Activated CD4-positive, alpha-beta T cell treated with anti-CD3 and anti-CD28 coated beads for 1 hour (primary cell): ENCODE measurements around the gene CCDC92.

Experiments
- DNase-seq: peaks from one replicate; pipeline ENCODE4 v3.0.0-alpha.2; 2020

CCDC92 gene

DNA sequence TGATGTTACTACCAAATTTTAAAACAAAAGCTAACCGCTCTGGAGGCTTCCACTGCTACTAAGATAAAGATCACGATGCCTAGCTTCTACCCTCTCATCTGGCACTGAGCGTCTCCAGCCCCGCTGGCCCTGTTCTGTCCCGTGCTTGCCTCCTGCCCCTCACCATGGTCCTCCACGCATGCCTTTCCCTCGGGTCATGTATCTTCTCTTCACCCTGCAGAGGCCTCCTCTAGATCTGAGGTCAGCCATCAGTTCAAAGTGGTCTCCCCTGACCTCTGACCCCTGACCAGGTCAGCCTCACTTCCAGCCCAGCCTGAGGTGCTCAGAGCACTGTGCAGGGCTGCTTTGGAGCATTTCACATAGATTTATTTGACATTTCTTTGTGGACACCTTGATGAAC lies 28.7 kb upstream of the CCDC92 start:
- no peak for DNase-seq

DNA sequence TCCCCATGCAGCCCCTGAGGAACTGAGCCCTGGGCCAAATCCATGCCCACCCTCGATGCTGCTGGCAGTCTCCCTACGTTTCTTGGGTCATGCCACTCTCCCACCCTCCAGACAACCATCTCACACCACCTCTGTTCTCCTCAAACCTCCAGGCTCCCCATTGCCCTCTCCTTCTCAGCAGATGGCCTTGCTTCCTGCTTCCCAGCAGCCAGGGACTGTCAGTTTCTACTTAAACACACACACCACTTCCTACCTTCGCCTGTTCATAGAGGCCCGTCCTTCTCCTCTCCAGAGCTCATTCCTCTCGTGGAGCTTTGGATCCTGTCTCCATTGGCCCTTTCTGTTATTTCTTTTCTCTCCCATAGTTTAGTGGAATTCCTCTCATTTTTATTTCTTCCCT lies 27.5 kb upstream of the CCDC92 start:
- DNase-seq = no peak

DNA sequence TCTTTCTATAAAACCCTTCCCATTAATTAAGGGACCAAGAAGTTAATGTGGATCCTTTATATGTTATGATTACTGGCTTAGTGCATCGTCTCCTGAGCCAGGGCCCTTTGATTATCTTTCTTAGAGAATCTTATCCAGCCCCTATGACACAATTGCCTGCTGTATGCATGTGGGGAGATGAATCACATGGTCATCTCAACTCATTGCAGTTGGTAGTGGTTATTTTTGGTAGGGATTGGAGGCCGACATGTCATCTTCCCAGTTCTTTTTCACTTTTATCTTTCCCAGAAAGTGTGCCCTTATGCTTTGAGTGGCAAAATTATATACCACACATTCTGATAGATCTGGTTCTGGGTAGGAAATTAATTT lies 26.3 kb upstream of the CCDC92 start:
- no peak for DNase-seq

DNA sequence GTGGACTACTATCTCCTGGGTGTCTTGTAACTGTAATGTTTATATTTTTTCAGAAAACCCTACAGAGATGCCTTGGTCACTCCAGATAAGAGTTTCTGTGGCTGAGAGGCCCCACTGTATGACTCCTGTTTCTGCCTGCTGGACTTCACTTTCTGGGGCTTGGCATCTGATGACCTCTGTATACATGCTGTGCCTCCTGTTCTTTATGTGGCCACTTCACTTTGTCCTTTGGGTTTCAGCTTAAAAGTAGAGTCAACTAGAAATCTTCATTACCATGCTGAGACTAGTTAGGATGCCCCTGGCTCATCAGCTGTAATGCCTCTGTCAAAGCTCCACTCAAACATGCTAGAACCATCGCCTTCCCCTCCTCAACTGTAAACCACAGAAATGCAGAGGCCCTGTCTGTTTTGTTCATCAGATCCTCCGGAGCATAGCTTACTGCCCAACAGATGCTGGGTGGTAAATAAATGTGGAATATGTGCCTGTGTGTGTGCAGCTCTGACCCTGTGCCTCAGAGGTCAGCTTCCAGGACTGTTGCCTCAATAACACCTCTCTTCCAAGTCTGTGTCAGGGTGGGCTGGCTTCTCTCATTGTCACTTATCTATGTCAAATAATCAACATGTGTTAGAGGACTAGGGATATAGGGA lies 25.8 kb upstream of the CCDC92 start:
- no peak for DNase-seq

DNA sequence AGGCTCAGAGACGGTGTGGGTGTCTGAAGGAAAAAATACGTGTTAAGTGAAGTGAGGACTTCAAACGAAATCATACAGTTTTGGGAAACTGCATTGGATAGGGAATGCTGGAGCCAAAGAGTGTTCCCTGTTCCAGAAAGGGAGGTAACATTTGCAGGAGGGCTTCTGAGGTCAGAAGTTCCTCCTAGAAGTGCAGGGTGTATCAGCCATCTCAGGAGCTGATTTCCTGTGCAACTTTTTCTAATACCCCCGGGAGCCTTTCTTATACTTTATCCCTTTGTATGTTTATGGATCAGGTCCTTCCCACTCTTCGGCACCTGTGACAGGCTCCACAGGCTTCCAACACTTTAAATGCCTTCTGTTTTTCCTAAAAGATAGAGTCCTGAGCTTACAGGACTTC lies 25.3 kb upstream of the CCDC92 start:
- no peak for DNase-seq

DNA sequence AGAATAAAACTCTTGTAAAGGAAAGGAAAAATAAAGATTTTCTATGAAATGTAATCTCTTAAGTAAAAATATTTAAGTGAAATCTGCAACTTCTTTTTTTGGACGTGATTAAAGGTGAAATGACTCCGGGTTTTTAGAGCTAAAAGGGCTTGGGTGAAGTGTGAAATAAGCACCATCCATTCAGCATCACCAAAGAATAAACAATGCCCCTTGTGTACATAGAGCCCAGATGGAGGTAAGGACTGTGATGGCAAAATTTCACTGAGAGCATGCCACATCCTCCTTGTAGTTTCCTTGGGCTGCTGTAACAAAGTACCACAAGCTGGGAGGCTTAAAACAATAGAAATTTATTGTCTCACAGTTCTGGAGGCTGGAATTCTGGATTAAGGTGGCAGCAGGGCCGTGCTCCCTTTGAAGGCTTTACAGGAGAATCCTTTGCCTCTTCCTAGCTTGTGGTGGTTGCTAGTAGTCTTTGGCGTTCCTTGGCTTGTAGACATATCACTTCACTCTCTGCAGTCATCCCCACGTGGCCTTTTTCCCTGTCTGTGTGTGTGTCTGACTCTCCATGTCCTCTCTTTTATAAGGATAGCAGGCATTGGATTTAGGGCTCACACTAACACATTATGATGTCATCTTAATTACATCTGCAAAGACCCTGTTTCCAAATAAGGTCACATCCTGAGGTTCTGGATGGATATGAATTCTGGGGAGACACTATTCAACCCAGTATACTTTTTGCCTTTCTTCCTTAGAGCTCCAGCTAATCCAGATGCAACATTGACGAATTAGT lies 24.6 kb upstream of the CCDC92 start:
- DNase-seq = no peak

DNA sequence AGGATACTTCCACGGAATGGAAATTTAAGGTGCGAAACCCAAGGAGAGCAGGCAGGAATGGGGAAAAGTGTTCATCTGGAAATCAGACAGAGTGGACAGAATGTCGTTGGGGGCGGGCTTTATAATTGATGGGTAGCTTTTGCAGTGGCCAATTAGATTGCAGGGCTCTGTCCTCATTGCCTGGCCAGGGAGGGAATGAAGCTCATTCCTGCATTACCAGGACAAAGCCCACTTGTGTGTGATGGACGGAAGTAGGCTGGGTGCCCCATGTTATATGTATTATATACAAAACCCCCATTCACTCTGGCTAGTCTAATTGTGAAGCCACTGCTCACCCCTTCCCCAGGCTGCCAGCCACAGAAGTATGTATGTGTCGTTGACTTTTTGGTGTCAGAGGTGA lies 23.9 kb upstream of the CCDC92 start:
- DNase-seq = no peak

DNA sequence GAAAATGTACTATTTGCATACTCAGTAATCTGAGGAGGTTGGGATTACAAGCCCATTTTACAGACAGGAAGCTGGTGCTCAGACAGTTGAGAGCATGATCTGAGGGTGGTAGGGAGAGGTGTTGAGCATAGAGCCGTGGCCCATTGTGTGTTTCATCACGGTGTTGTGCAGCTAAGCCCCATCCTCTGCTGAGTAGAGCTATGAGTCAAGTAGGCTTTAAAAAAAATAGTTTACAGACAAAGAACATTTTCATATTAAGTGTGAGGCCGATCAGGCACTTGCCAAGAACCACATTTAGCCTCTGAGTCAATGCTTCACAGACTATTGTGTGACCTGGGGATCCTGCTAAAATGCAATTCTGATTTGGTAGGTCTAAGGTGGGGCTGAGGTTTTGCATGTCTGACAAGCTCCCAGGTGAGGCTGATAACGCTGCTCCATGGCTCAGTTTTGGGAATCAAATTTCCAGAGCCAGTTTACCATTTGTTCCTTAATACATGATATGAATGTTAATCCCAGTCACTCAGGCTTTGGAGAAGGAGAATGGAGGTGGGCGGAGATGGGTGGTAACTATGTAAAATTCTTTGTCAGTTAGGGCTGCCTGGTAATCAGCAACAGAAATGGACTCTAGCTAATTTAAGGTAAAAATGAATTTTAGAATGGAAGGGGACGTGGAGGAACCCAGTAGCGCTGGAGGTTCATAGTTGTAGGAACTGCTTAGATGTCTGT lies 22.6 kb upstream of the CCDC92 start:
- DNase-seq = no peak

DNA sequence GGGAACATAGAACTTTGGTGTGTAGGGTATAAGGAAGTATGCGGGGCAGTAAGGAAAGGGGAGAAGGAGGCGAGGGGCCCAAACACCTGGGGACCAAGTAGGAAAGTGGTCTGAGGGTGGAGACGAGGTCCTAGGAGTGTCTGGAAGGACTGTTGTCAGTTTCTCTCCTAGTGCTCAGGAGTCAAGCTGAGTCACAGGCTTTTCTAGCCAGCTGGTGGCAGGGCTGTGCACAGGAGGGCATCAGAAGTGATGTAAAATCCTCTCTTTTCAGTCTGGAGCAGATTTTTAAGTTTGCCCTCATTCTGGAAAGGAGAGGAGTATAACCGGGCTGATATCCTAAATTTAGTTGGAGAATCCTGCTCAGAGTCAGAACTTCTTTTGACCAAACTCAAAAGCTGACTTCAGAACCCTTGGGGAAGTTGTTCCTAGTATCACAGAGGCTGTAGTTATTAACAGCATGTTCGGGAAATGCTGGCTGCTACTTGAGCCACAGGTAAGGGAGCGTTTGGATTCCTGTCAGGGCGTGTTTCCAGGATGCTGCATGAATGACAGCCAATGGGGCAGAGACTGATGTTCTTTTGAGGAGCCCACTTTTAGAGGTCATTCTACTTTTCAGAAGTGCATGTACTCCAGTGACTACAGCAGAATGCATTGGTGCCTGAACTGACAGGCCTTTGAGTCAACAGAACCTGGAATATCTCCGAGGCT lies 19.6 kb upstream of the CCDC92 start:
- no peak for DNase-seq

DNA sequence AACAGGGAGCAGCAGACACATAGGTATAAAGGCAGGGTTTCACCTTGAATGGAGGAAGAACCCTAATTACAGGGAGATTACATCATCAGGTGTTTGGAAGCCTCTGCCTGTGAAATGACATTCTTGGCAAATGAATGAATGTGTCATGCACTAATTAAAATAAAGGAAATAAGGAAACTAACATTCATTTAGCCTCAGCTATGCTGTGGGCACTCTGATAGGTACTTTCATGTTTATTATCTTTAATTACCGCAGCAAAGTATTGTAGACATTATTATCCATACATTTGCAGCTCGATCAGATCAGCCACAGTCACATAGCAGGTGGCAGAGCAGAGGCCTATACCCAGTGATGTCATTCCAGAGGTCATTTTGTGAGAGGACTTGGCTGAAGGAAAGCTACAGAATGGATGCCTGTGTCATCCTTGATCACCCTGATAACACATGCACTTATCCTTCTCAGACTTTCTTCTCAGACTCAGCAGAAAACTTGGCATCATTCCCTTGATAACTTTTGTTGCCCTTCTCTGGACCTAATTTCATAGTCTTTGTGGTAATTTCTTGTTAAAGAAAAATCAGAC lies 18.8 kb upstream of the CCDC92 start:
- DNase-seq = no peak

DNA sequence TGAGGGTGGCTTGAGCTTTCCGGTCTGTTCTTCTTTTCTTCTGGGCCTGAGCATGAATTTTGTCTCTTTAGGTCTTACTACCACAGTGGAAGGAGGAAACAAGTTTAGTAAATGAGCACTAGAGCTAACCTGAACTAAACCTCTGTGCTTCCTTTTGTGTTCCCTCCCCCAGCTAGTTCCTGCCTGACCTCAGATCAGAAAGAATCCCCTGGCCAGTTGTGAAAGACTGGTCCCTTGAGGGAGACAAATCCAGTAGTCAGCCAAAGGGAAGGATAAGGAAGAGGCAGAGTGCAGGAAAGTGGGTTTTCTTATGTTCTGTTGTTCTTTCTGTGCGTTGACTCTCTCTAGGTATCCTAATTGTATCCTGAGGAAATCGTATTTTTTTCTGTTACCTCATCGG lies 17.9 kb upstream of the CCDC92 start:
- DNase-seq = no peak

DNA sequence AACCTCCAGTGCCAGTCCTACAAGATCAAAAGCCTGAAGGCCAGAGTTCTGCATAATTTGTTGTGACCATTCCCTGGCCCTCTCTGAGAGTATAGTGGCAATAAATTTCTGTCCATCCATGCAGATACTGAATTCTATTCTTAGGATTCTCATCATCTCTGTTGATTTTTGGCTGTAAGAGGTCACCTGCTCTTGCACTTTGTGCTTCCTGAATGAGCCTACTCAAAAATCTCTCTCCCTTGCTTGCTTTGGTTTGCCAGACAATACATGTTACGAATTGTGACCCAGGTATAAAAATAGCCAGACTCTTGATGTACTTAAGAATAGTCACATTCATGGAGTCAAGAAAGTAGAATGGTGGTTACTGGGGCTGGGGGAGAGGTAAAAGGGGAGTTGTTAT lies 17.1 kb upstream of the CCDC92 start:
- DNase-seq = no peak

DNA sequence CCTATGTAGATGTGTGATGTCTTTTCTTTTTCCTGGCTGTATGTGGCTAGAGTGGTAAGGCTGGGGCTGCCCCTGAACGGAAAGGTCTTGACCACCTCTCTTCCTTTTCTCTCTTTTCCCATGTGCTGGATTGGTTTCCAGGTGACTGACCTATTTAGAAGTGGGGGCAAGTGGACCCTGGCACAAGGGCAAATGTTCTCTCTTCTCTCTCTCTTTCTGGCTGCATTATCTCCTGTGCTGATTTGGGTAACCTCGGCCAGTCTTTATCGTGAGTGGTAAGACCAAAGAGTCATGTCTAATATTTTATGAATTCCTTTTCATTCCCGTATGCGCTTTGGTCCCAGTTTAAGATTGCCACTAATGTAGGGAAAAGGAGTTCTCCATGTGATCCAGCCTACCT lies 16.5 kb upstream of the CCDC92 start:
- DNase-seq = no peak

DNA sequence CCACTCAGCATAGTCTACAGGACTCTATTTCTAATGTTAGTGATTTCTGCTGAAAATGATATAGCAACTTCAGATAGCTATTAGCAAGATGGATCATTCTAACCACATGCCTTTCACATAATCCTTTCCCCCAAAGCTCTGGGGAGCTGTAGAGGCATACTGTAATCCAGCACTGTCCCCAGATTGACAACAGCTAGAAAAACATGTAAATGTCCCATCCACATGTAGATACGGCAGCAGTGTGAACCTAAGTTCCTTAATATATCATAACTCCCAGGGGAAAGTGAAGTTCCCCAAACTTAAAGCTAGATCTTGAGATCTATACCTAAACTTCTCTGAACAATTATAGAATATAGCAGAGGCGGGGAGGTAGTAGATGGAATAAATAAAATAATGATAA lies 14.4 kb upstream of the CCDC92 start:
- no peak for DNase-seq

DNA sequence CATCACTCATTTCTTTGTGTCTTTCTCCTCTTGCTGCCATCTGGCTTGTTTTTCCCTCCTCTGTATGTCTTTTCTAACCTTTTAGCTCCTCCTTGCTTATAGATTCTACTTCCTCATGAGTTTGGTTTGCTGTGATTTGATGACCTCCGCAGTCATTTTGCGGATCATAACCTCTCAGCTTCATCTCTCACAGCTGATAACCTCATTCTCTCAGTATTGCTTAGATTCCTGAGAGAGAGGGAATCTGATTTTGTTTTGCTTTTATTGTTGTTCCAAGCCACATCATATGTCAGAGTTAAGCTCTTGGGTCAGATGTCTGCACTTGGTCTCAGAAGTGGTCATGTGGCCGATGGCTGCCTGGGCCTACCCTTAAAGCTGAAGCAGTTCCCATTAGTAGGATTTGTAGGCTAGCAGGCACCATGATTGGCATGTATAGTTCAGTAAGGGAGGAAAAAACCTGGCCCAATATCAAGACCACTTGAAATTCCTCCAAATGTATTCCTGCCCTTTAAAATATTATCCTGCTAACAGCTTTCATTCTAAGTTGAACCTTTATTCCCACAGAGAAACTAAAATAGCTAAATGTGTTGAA lies 13.8 kb upstream of the CCDC92 start:
- DNase-seq = no peak

DNA sequence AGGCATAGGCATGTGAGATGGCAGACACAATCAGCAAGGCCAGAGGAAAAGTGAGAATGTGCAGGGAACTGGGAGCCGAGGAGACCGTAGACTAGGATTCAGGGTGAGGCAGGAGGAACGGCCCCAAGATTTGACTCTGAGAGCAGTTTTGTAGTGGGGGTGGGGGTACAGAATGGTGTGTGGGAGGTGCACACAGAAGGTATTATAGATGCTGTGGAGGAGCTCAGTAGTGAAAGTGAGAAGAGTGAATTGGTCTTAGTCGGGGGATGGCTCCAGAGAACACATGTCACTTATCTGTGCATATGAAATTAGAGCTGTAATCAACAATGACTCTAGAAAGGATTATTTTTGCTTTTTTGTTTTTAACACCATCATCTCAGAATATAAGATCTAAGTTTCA lies 12.3 kb upstream of the CCDC92 start:
- DNase-seq = no peak

DNA sequence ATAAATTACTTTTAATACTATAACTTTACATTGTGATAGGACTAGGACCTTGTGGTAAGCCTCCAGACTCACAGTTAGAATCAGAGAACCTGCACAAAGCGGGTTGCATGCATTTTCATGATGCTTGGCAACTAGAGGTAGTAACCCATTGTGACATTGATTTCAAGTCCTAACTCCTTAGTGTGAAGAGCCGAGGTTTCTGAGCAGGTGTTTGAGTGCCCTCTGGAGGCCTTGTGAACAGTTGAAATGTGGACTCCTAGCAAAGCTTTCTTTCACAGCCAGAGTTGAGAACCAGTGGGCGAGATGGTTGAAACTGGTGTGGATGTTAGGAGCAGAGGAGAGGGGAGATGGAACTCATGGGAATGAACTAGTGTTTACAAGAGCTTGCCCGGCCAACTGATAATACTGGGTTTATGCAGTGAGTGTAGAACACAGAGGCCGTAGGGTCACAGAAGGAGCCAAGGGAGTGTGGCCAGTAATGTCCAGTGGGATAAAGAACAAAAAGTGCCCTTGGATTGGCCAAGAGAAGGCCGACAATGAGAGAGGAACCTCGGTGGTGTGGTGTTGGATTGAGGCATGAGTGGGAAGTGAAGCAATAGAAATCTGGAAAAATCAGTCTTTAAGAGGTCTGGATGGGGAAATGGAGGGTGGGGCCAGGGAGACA lies 11.3 kb upstream of the CCDC92 start:
- peak; percentile 35 for DNase-seq

DNA sequence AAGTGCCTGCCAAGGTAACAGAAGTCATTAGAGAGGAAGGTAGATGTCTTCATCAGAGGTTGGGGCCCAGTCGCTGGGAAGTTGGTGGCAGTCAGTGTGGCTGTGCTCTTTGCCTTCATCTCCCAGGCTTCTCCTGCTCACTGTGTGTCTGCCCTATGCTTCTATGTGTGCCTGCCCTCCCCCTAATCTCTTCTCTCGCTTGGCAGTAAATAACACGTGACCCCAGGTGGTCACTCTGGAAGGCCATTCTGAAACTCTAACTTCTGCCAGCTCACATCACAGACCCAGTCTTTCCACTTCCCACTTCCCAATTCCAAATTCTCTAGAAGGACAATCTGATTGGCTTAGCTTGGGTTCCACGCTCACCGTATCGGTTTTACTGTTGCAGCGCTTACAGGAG lies 9.6 kb upstream of the CCDC92 start:
- DNase-seq = no peak

DNA sequence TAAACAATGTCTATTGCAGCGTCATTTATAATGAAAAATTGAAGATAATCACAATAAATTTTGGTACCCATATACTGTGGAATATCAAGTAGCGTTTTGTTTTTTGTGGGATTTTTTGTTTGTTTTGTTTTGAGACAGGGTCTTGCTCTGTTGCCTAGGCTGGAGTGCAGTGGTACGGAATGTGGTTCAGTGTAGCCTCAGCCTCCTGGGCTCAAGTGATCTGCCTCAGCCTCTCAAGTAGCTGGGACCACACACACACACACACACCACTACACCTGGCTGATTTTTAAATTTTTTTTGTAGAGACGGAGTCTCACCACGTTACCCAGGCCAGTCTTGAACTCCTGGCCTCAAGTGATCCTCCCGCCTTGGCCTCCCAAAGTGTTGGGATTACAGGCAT lies 6.9 kb upstream of the CCDC92 start:
- no peak for DNase-seq

DNA sequence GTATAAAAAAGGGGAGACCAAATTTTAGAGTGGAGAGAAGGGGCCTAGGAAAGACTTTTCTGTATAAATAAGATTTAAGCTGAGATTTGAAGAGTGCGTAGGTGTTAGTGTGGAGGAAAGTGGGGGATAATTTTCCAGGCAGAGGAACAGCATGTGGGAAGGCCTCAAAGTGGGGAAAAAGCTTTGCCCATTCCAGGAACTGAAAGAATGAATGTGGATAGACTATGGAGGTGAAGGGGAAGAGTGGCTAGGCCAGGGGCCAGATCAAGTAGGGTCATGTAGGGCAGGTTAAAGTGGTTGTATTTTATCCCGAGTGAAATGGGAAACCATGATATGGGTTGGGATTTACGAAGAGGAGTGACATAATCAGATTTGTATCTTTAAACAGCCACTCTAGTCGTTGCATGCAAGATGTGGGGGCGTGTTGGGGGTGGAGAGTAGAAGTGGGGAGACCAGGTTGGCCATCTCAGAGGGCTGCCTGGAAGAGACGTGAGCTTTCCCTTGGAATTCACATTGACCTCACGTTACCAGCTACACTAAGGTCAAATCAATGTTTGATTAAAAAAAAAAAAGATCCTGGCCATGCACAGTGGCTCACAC lies 3.7 kb upstream of the CCDC92 start:
- no peak for DNase-seq

DNA sequence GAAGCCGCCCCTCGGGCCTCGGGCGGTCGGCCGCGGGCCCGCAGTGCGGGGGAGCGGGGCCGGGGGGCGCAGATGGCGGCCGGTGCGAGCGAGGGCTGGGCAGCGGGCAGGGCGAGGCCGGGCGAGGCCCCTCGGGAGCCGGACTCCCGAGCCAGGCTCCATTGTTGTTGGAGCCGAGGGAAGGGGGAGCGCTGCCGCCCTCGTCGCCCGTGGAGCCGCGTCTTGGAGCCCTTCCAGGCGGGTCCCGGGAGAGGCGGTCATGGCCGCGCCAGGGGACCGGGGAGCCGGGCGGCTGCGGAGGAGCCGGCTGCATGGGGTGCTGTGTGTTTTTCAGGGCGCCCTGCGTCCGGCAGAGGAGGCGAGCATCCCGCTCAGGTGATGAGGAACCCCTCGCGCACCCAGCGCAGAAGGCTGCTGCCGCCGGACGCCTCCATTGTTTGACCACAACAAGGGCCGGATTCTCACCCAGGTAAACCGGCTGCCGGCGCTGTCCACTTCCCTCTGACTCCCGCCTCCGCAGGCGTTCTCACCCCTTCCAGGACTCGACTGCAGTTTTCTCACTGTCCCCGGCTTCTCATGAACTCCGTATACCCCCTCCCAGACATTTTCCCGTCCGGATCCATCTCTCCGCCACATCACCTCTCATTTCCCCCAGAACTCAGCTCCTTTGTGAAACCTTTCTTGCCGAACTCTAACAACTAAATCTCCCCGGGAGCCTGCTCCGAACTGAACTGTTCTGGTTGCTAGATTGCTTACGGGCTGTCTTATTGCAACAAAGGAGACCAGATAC lies 1.1 kb upstream of the CCDC92 start:
- peak; percentile 11 for DNase-seq
